Chondrocyte (in vitro differentiated cells): ENCODE measurements around the gene FJX1. TPM values are rescaled to one million over a fixed set of nuclear protein-coding genes. Genes with fewer than 3 reads are reported as not detected.

Source experiments
- DNase-seq: peaks from one replicate; pipeline ENCODE4 v3.0.0; 2021; ENCODE audit warnings: mixed read lengths, low spot score
- H3K27ac Mint-ChIP-seq: one replicate; pipeline ENCODE4 v1.8.0; 2021; ENCODE audit warnings: mild to moderate bottlenecking, moderate library complexity, mixed read lengths; ENCODE audit not compliant: unreplicated experiment
- H3K27me3 Mint-ChIP-seq: 2 replicates; pipeline ENCODE4 v1.8.0; 2021; ENCODE audit warnings: low read depth, mixed read lengths
- H3K36me3 Mint-ChIP-seq: 2 replicates; pipeline ENCODE4 v1.8.0; 2021; ENCODE audit warnings: low read depth, mixed read lengths
- H3K4me1 Mint-ChIP-seq: 2 replicates; pipeline ENCODE4 v1.8.0; 2021; ENCODE audit warnings: low read depth, mild to moderate bottlenecking, mixed read lengths
- H3K4me3 Mint-ChIP-seq: one replicate; pipeline ENCODE4 v1.8.0; 2021; ENCODE audit warnings: mild to moderate bottlenecking, moderate library complexity, mixed read lengths; ENCODE audit not compliant: unreplicated experiment
- H3K9me3 Mint-ChIP-seq: 2 replicates; pipeline ENCODE4 v1.8.0; 2021; ENCODE audit warnings: low read depth, mixed read lengths
- total RNA-seq: library from RNA; stranded (reverse); gene quantifications from 3 replicates; pipeline ENCODE4 v1.2.1, GENCODE V29; 2021
- TF ChIP-seq, protein P1 (sequence below): fragments of 200-600 bp; sonication (generic); IDR thresholded peaks from 2 replicates; pipeline ENCODE4 v1.5.0; 2021; ENCODE audit warnings: antibody characterized with exemption, mild to moderate bottlenecking, moderate library complexity

Gene FJX1
- total RNA-seq, 1 donor from 2014 or later, result 15.9 TPM

DNA sequence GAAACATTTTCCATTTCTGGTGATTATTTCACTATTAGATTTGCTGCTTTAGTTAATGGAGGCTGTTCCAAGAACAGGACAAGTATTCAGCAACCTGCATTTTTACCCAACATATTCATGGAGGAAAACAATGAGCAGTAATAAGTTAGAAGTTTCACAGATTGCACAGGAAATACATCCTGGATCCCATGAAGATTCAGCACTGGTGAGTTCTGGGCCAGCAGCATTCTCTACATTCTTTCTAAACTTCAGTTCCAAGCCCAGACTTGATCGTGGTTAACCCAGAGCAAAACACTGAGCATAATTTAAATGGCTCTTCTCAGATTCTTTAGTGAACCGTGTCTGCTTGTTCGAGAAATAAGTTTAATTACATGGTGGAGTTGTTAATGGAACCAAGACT lies 3.8 kb downstream of the FJX1 start:
- no peak for DNase-seq
- H3K36me3 Mint-ChIP-seq, result no peaks in the 10 kb centered on the region
- no peaks in the 10 kb centered on the region for H3K27me3 Mint-ChIP-seq
- H3K4me1 Mint-ChIP-seq, result peaks cover 80% of the 10 kb centered on the region
- no peaks in the 10 kb centered on the region for H3K9me3 Mint-ChIP-seq
- H3K4me3 Mint-ChIP-seq, result no peak overlapping the region
- peak overlapping the region; percentile 78 for H3K27ac Mint-ChIP-seq
- TF ChIP-seq, protein P1, sequence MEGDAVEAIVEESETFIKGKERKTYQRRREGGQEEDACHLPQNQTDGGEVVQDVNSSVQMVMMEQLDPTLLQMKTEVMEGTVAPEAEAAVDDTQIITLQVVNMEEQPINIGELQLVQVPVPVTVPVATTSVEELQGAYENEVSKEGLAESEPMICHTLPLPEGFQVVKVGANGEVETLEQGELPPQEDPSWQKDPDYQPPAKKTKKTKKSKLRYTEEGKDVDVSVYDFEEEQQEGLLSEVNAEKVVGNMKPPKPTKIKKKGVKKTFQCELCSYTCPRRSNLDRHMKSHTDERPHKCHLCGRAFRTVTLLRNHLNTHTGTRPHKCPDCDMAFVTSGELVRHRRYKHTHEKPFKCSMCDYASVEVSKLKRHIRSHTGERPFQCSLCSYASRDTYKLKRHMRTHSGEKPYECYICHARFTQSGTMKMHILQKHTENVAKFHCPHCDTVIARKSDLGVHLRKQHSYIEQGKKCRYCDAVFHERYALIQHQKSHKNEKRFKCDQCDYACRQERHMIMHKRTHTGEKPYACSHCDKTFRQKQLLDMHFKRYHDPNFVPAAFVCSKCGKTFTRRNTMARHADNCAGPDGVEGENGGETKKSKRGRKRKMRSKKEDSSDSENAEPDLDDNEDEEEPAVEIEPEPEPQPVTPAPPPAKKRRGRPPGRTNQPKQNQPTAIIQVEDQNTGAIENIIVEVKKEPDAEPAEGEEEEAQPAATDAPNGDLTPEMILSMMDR, result no peak

DNA sequence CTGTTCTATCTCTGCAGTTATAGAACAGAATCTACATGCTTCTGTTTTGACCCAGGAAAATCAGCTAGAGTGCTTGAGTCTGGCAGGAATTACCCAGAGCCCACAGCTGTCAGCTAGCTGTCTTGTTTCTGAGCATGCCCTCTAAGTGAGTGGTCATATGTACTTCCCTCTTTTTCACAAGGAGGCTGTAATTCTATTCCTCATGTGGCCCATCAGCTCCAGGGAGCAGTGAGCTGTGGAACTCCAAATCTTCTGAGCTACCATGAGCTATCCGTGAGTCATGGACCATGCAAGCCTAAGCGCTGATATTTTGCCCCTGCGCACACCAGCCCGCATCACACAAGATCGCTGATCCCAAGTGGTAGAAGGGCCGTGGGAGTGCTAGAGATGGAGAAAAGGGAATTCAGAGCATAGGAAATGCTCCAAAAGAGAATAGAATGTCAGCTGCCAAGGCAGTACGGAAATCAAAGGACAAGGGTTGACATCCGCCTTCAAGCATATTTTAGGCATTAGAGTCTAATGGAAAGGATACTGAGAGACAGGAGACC lies 5.4 kb downstream of the FJX1 start:
- Mint-ChIP-seq H3K36me3 (no peaks in the 10 kb centered on the region), H3K4me3 (peak overlapping the region; percentile 50), H3K27me3 (no peaks in the 10 kb centered on the region), H3K9me3 (no peaks in the 10 kb centered on the region), H3K27ac (peak overlapping the region; percentile 89), H3K4me1 (peaks cover 78% of the 10 kb centered on the region)
- no peak for DNase-seq
- TF ChIP-seq, protein P1, result no peak

DNA sequence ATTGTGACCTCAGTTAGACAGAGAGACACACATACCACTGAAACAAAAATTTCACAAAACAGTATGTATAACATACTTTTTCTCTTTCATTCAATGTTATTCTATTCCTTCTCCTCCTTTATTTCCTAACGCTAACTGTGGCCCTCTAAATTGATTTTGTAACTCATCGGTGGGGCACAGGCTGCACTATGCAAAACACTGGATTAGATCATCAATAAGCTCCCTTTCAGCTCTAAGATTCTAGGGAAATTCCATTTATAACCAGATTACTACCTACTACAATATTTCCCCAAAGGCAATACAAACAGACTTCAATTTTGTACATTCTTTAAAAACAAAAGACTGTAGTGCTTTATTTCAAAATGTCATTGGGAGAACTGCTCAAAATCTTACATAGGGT lies 6.1 kb downstream of the FJX1 start:
- Mint-ChIP-seq H3K9me3 (no peaks in the 10 kb centered on the region), H3K27me3 (no peaks in the 10 kb centered on the region), H3K4me1 (peaks cover 83% of the 10 kb centered on the region), H3K27ac (peak overlapping the region; percentile 89), H3K4me3 (peak overlapping the region; percentile 18), H3K36me3 (no peaks in the 10 kb centered on the region)
- DNase-seq, result no peak
- TF ChIP-seq, protein P1, result no peak

DNA sequence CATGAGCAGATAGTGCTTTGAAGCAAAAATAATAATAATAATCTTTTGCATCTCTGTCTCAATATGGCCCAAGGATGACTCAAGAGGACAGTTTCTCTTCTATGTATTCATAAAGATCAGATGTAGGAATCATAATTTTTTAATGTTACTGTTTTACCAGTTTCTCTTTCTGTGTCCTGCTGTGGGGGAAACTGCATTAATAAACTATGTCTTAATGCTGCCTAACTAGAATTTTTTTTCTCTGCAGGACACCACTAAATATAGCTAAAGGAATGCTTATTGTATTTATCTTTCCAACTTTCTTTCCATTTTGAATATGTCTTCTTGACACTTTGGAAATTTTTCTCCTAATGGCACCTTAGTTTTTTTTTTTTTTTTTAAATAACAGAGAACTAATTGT lies 6.5 kb downstream of the FJX1 start:
- no peaks in the 10 kb centered on the region for H3K9me3 Mint-ChIP-seq
- peak overlapping the region; percentile 38 for H3K27ac Mint-ChIP-seq
- no peaks in the 10 kb centered on the region for H3K27me3 Mint-ChIP-seq
- no peak for DNase-seq
- H3K4me1 Mint-ChIP-seq, result peaks cover 86% of the 10 kb centered on the region
- TF ChIP-seq, protein P1, result no peak
- no peaks in the 10 kb centered on the region for H3K36me3 Mint-ChIP-seq
- peak overlapping the region; percentile 18 for H3K4me3 Mint-ChIP-seq

DNA sequence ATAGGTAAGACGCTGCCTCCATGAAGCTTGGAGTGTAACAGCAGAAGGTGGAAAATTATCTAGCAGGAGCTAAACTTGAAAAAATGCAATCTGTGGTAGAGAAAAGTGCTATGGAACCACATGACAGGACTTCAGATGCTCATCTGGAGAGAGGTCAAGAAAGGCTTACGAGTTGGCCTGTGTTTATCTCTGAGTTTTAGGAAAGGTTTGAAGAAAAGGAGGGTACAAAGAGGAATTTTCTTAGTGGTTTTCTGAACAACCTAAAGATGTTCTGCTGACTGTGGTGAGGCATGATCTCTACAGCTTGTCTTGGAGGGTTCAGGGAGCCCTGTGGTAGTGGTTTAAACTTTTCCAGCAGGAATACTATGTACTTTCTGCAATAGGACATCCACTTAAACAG lies 8.2 kb downstream of the FJX1 start:
- Mint-ChIP-seq H3K4me3 (no peak overlapping the region), H3K27ac (no peak overlapping the region), H3K36me3 (no peaks in the 10 kb centered on the region), H3K4me1 (peaks cover 80% of the 10 kb centered on the region), H3K27me3 (no peaks in the 10 kb centered on the region), H3K9me3 (no peaks in the 10 kb centered on the region)
- TF ChIP-seq, protein P1, result no peak
- DNase-seq, result no peak
